CD14-positive monocyte (primary cell): ENCODE data around the gene CCDC12. TPM values are rescaled to one million over a fixed set of nuclear protein-coding genes. Genes with fewer than 3 reads are reported as not detected.

Source experiments
- DNase-seq, 3 donors: peaks; one replicate each; pipeline ENCODE4 v3.0.0-alpha.2; 2011 to 2022
- H2AFZ ChIP-seq: 2 replicates; pipeline ENCODE4 v1.6.0; 2012; ENCODE audit warnings: mild to moderate bottlenecking, low read depth, low read length, inconsistent platforms; ENCODE audit not compliant: insufficient read depth, poor library complexity, severe bottlenecking
- H3K27ac ChIP-seq, 2 donors: 1 replicate in 1 of 2; 2 replicates in 1 of 2; pipeline ENCODE4 v1.5.1; 2012 to 2013; ENCODE audit warnings: low read length in 2 of 2, control low read depth in 1 of 2, inconsistent platforms in 1 of 2, low read depth in 1 of 2, mild to moderate bottlenecking in 1 of 2
- H3K27me3 ChIP-seq, 2 donors: one replicate each; pipeline versions ENCODE4 v1.6.0 to v1.6.1; 2011 to 2013; ENCODE audit warnings: low read length in 2 of 2; ENCODE audit not compliant: control insufficient read depth in 2 of 2, insufficient read depth in 2 of 2
- H3K36me3 ChIP-seq, 2 donors: replicated peaks in 1 of 2; 1 replicate in 1 of 2; 2 replicates in 1 of 2; pipeline versions ENCODE4 v1.5.1 to v1.6.1; 2012 to 2013; ENCODE audit warnings: low read length in 2 of 2, control low read depth in 1 of 2, inconsistent platforms in 1 of 2, mild to moderate bottlenecking in 1 of 2; ENCODE audit not compliant: insufficient read depth in 2 of 2, control insufficient read depth in 1 of 2
- H3K4me1 ChIP-seq, 2 donors: 1 replicate in 1 of 2; 2 replicates in 1 of 2; pipeline versions ENCODE4 v1.5.1 to v1.6.1; 2012 to 2013; ENCODE audit warnings: low read length in 2 of 2, control low read depth in 1 of 2, inconsistent platforms in 1 of 2, mild to moderate bottlenecking in 1 of 2, moderate library complexity in 1 of 2; ENCODE audit not compliant: insufficient read depth in 2 of 2, control insufficient read depth in 1 of 2
- H3K4me2 ChIP-seq: replicated peaks from 2 replicates; pipeline ENCODE3; 2012; ENCODE audit warnings: low read length, moderate library complexity, mild to moderate bottlenecking; ENCODE audit not compliant: poor library complexity, severe bottlenecking; ENCODE audit errors: extremely low read depth
- H3K4me3 ChIP-seq, 3 experiments: fragments of 200-600 bp in 1 of 3; sonication (generic) in 1 of 3; replicated peaks in 1 of 3; 1 replicate in 2 of 3; 2 replicates in 1 of 3; pipeline ENCODE4 v1.5.1; 2011 to 2013; ENCODE audit warnings: low read length in 3 of 3, mild to moderate bottlenecking in 3 of 3, control low read depth in 2 of 3, low read depth in 2 of 3, inconsistent platforms in 1 of 3, moderate library complexity in 1 of 3
- H3K79me2 ChIP-seq: 2 replicates; pipeline ENCODE4 v1.6.0; 2012; ENCODE audit warnings: mild to moderate bottlenecking, control low read depth, inconsistent platforms, low read length, moderate library complexity; ENCODE audit not compliant: insufficient read depth
- H3K9ac ChIP-seq: 2 replicates; pipeline ENCODE4 v1.6.0; 2017; ENCODE audit warnings: low read length, mild to moderate bottlenecking; ENCODE audit not compliant: insufficient read depth, poor library complexity, severe bottlenecking
- H3K9me3 ChIP-seq, 2 donors: replicated peaks in 1 of 2; 1 replicate in 1 of 2; 2 replicates in 1 of 2; pipeline versions ENCODE4 v1.5.1 to v1.6.1; 2012 to 2013; ENCODE audit warnings: low read length in 2 of 2, control low read depth in 1 of 2; ENCODE audit not compliant: control insufficient read depth in 1 of 2, insufficient read depth in 1 of 2
- H4K20me1 ChIP-seq: 2 replicates; pipeline ENCODE4 v1.6.0; 2012; ENCODE audit warnings: mild to moderate bottlenecking, low read length, control low read depth, moderate library complexity; ENCODE audit not compliant: insufficient read depth
- H3K27ac Mint-ChIP-seq, 7 donors: one replicate each; pipeline ENCODE4 v1.8.0; 2020; ENCODE audit warnings: mild to moderate bottlenecking in 7 of 7, mixed read lengths in 7 of 7, moderate library complexity in 6 of 7, inconsistent platforms in 2 of 7
- H3K27me3 Mint-ChIP-seq, 3 donors: one replicate each; pipeline ENCODE4 v1.8.0; 2021 to 2022; ENCODE audit warnings: low read depth in 3 of 3, mild to moderate bottlenecking in 3 of 3, mixed read lengths in 3 of 3, moderate library complexity in 3 of 3, inconsistent platforms in 1 of 3
- H3K36me3 Mint-ChIP-seq, 2 donors: one replicate each; pipeline ENCODE4 v1.8.0; 2020; ENCODE audit warnings: mixed read lengths in 2 of 2, inconsistent platforms in 1 of 2, mild to moderate bottlenecking in 1 of 2
- H3K4me1 Mint-ChIP-seq: one replicate; pipeline ENCODE4 v1.8.0; 2020; ENCODE audit warnings: mild to moderate bottlenecking, mixed read lengths
- H3K4me3 Mint-ChIP-seq, 2 donors: one replicate each; pipeline ENCODE4 v1.8.0; 2020; ENCODE audit warnings: mild to moderate bottlenecking in 2 of 2, mixed read lengths in 2 of 2, moderate library complexity in 1 of 2
- H3K9me3 Mint-ChIP-seq, 7 donors: one replicate each; pipeline ENCODE4 v1.8.0; 2020 to 2022; ENCODE audit warnings: mixed read lengths in 7 of 7, mild to moderate bottlenecking in 6 of 7, moderate library complexity in 6 of 7, inconsistent platforms in 2 of 7
- CTCF ChIP-seq: fragments of 200-600 bp; IDR thresholded peaks from one replicate; pipeline ENCODE4 v1.8.0; 2022; ENCODE audit warnings: antibody characterized with exemption, mild to moderate bottlenecking
- WGBS: methylation state at CpG from one replicate; pipeline ENCODE4 v1.1.5; 2013; ENCODE audit warnings: missing lambda C conversion rate; ENCODE audit not compliant: insufficient coverage; 5-methylcytosine and 5-hydroxymethylcytosine counted together
- intact Hi-C, 2 donors: fragments of 100-400 bp; cut with micrococcal nuclease; formaldehyde crosslinking; loops; one replicate each; pipeline versions ENCODE4 v1.15.0 to v1.15.1; 2023
- polyA plus RNA-seq, 3 donors: library from polyadenylated mRNA; depleted of rRNA in 1 of 3; unstranded in 2 of 3; stranded (reverse) in 1 of 3; fragments of 300-500 nt in 2 of 3; fragments of >200 nt in 1 of 3; fragmentation: Illumina TruSeq in 2 of 3; gene quantifications; 1 replicate in 2 of 3; 2 replicates in 1 of 3; pipeline ENCODE4 v1.2.3, GENCODE V29; 2012 to 2021

CCDC12 gene
- polyA plus RNA-seq, 3 donors: 50.1 to 70.7 (median 55.8) TPM

GRCh38 chr3:46910166-46910760 lies 66.3 kb downstream of the CCDC12 start:
- H4K20me1 ChIP-seq: no peaks in the 10 kb centered on the region
- peaks cover 0 to 9% of the 10 kb centered on the region in 2 donors for H3K36me3 ChIP-seq
- H3K9me3 ChIP-seq: no peaks in the 10 kb centered on the region
- no peak for TF ChIP-seq CTCF
- peaks cover 0 to 3% of the 10 kb centered on the region in 2 donors for H3K27me3 ChIP-seq
- Mint-ChIP-seq H3K27me3 (peaks cover 0 to 4% (median 2%) of the 10 kb centered on the region in 3 donors), H3K36me3 (peaks cover 6 to 13% of the 10 kb centered on the region in 2 donors), H3K4me3 (no peak overlapping the region), H3K27ac (no peak overlapping the region), H3K9me3 (peaks cover 0 to 1% (median 0%) of the 10 kb centered on the region in 7 donors), H3K4me1 (peaks cover 8% of the 10 kb centered on the region)
- H2AFZ ChIP-seq: no peak overlapping the region
- intact Hi-C loops: no loop called here
- no peak for DNase-seq
- no peak overlapping the region for H3K4me2 ChIP-seq
- peaks cover 5 to 12% of the 10 kb centered on the region in 2 donors for H3K4me1 ChIP-seq
- H3K79me2 ChIP-seq: no peaks in the 10 kb centered on the region
- H3K9ac ChIP-seq: no peak overlapping the region
- H3K4me3 ChIP-seq: no peak overlapping the region
- WGBS: 88% methylated on average over 6 of the region's 6 CpGs
- H3K27ac ChIP-seq: no peak overlapping the region

- peaks cover 5 to 12% of the 10 kb centered on the region in 2 donors for H3K4me1 ChIP-seq
- DNase-seq: peak; percentile 75 to 87 (median 80)
- peak overlapping the region in 1 of 2 donors; percentile 36 for H3K4me3 Mint-ChIP-seq
- no peak overlapping the region for H3K27ac ChIP-seq
- H2AFZ ChIP-seq: no peak overlapping the region
- H3K4me1 Mint-ChIP-seq: peaks cover 8% of the 10 kb centered on the region
- H3K4me3 ChIP-seq: no peak overlapping the region
- peaks cover 4 to 6% of the 10 kb centered on the region in 2 donors for H3K36me3 Mint-ChIP-seq
- H3K79me2 ChIP-seq: no peaks in the 10 kb centered on the region
- intact Hi-C loops: loop anchor here (1.0 to 5.0 kb wide), 4 partner anchors 42 to 204 kb away; no protein-coding TSS in a partner anchor
- 31% methylated on average over 13 of the region's 18 CpGs for WGBS
- no peaks in the 10 kb centered on the region for H4K20me1 ChIP-seq
- no peak overlapping the region for H3K27ac Mint-ChIP-seq
- peak; percentile 87 for TF ChIP-seq CTCF
- H3K27me3 Mint-ChIP-seq: peaks cover 0 to 4% (median 2%) of the 10 kb centered on the region in 3 donors
- H3K9me3 Mint-ChIP-seq: peaks cover 0 to 1% (median 0%) of the 10 kb centered on the region in 7 donors
- no peaks in the 10 kb centered on the region for H3K9me3 ChIP-seq
- peaks cover 0 to 8% of the 10 kb centered on the region in 2 donors for H3K36me3 ChIP-seq
- H3K27me3 ChIP-seq: peaks cover 0 to 3% of the 10 kb centered on the region in 2 donors
- H3K4me2 ChIP-seq: no peak overlapping the region
- no peak overlapping the region for H3K9ac ChIP-seq
Measured at GRCh38 chr3:46909535-46910161, 66.9 kb downstream of the CCDC12 start.
